ENCODE results near the gene CRY1. TPM values are rescaled to one million over a fixed set of nuclear protein-coding genes. Genes with fewer than 3 reads are reported as not detected.

Gene CRY1
- total and polyA plus RNA-seq, 2 of the 4 experiments (the other 2 are of a cell fraction), result 5.9 to 9.9 TPM

GRCh38 chr12:106975993-106976658, 117.2 kb downstream of the CRY1 start:
- Histone ChIP-seq H4K91ac (ENCODE audit: insufficient read depth, low read depth, low read length) (no peak overlapping the region), H3K27me3 (ENCODE audit: control insufficient read depth, insufficient read depth, low read length) (no peaks in the 10 kb centered on the region), H2AK9ac (replicated peaks; ENCODE audit: low read depth, low read length, poor library complexity) (no peak overlapping the region), H3K36me3 (ENCODE audit: control insufficient read depth, insufficient read depth, low read length) (peaks cover 9% of the 10 kb centered on the region), H2BK20ac (ENCODE audit: low read depth, low read length) (no peak overlapping the region), H2BK5ac (ENCODE audit: low read depth, low read length, poor library complexity, severe bottlenecking) (no peak overlapping the region), H4K5ac (ENCODE audit: low read depth, low read length) (no peak overlapping the region), H3K4ac (ENCODE audit: low read depth, low read length) (no peak overlapping the region), H3K56ac (ENCODE audit: extremely low read depth, insufficient read depth, low read length) (no peak overlapping the region), H3K79me1 (ENCODE audit: low read depth in 1 of 2, low read length in 2 of 2) (peaks cover 6 to 42% of the 10 kb centered on the region in 2 experiments), H3K18ac (ENCODE audit: low read depth, low read length) (no peak overlapping the region), H3K23ac (ENCODE audit: low read depth, low read length) (0 out of 2 replicates have a peak overlapping the region, but pooled peaks have one; percentile 1), H3K4me3 (ENCODE audit: insufficient read depth, low read depth, low read length) (no peak overlapping the region), H2BK15ac (ENCODE audit: low read depth, low read length) (no peak overlapping the region), H3K9me3 (ENCODE audit: control insufficient read depth, insufficient read depth, low read length) (no peaks in the 10 kb centered on the region), H3K9me1 (ENCODE audit: insufficient read depth, low read length) (peaks cover 12% of the 10 kb centered on the region), H3K27ac (ENCODE audit: insufficient read depth, low read length) (no peak overlapping the region), H4K20me1 (ENCODE audit: insufficient read depth, low read length) (peaks cover 45% of the 10 kb centered on the region), H2AK5ac (ENCODE audit: low read depth, low read length) (no peak overlapping the region), H3K4me2 (ENCODE audit: low read depth, low read length) (no peak overlapping the region), H3K4me1 (ENCODE audit: control insufficient read depth, insufficient read depth, low read length) (peaks cover 5% of the 10 kb centered on the region), H3K9ac (ENCODE audit: low read depth, low read length) (no peak overlapping the region), H3K14ac (replicated peaks; ENCODE audit: low read depth, low read length) (no peak overlapping the region; the same call in 1 of the 2 replicates), H2AFZ (replicated peaks; ENCODE audit: low read length, poor library complexity) (no peak overlapping the region), H4K8ac (ENCODE audit: low read depth in 2 of 2, low read length in 2 of 2) (no peak overlapping the region), H2BK120ac (ENCODE audit: low read depth, low read length) (no peak overlapping the region)
- DNase-seq, result peak; percentile 80
- intact Hi-C loops (cut with micrococcal nuclease), result no loop called here
- WGBS, 2 experiments (ENCODE audit: extremely low coverage in 2 of 2, insufficient read length in 1 of 2), result 100% methylated on average over 1 of the region's 3 CpGs; no CpG with 5 or more reads in 1 of the 2 experiments
- ChIA-PET POLR2A (ENCODE audit: unreplicated experiment) (interaction anchor here (1.6 kb wide), 1 partner anchor 20 kb away, joined by 4 read pairs; the partner anchor contains the start of gene TMEM263), CTCF (interaction anchor here (0.6 kb wide), 1 partner anchor 759 kb away, joined by 3 read pairs; no protein-coding TSS in a partner anchor)
- no TSS peak for BruUV-seq (replicated peaks)
- peak; percentile 40 for ATAC-seq (ENCODE audit: low read depth)
- in situ Hi-C loops (cut with MboI; ENCODE audit: low sequenced_read_pairs), result no loop called here
- dilution Hi-C loops (cut with HindIII; ENCODE audit: low sequenced_read_pairs, unreplicated experiment), result no loop called here
- TF ChIP-seq MXI1 (IDR thresholded peaks at IDR 0.05; ENCODE audit: borderline replicate concordance, low read depth, low read length) (no peak), BHLHE40 (IDR thresholded peaks at IDR 0.05; ENCODE audit: low read depth, low read length) (no peak), CTCF (conservative IDR thresholded peaks at IDR 0.05; ENCODE audit: low read depth, low read length) (no peak), NFE2L2 (IDR thresholded peaks at IDR 0.05; ENCODE audit: low read depth, low read length) (no peak), POLR2A (IDR thresholded peaks at IDR 0.05; ENCODE audit: low read depth, low read length) (no peak), USF2 (IDR thresholded peaks at IDR 0.05; ENCODE audit: low read depth, low read length) (no peak), ELK1 (IDR thresholded peaks at IDR 0.05; ENCODE audit: borderline replicate concordance, low read depth, low read length) (no peak), RAD21 (IDR thresholded peaks at IDR 0.05; ENCODE audit: low read length) (no peak), SMC3 (IDR thresholded peaks at IDR 0.05; ENCODE audit: low read depth, low read length) (no peak), MAZ (IDR thresholded peaks at IDR 0.05; ENCODE audit: borderline replicate concordance, low read depth, low read length) (no peak), MAFK (IDR thresholded peaks at IDR 0.05; ENCODE audit: low read depth, low read length) (no peak), CEBPB (IDR thresholded peaks at IDR 0.05; ENCODE audit: low read depth, low read length) (no peak), CHD1 (IDR thresholded peaks at IDR 0.05; ENCODE audit: low read depth, low read length) (no peak), FOS (IDR thresholded peaks at IDR 0.05; ENCODE audit: low read depth, low read length) (no peak), RCOR1 (IDR thresholded peaks at IDR 0.05; ENCODE audit: insufficient replicate concordance, low read length) (no peak)

Data from IMR-90 (cell line).